Brain pericyte (primary cell): ENCODE measurements around the gene TNFAIP8L3.

ENCODE experiments used
- DNase-seq: peaks from one replicate; pipeline ENCODE4 v3.0.0-alpha.2; 2012; ENCODE audit warnings: low read depth, low spot score

TNFAIP8L3 gene

GRCh38 chr15:51090753-51091152 lies 4.0 kb downstream of the TNFAIP8L3 start:
- no peak for DNase-seq

DNA sequence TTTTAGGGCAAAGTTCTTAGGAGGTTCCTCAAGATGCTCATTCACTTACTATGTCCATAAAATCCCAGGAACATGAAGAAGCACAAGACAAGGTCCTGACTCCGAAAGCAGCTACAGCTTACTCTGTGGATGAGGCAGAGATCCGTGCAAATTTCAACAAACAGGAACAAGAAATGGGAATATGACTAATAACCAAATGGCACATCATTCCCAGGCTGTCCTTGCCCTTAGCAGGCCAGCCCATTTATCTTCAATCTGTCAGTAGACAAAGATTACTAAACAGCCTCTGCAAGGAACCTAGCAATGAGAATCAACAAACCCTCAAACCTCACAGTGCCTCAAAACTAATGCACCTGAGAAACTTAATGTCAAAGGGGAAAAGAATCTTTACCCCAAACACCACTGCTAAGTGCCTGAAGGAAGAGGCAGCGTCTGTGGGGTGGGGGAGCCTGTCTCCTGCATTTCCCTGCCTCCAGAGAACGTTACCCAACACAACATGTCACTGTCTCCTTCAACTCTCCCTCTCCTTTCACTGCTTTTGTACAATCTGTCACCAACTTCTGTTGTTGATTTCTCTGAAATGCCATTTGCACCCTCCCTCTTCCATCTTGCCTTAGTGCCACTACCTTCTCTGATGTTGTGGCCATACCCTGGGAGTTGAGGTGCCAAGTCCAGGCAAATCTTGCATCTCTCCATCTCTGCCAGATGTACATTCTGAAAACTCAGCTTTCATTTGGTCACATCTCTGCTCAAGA lies 4.8 kb downstream of the TNFAIP8L3 start:
- DNase-seq: no peak

- DNase-seq: no peak
Measured at GRCh38 chr15:51089041-51089440, 5.7 kb downstream of the TNFAIP8L3 start.

- DNase-seq: no peak
Measured at GRCh38 chr15:51088585-51088984, 6.1 kb downstream of the TNFAIP8L3 start.

DNA sequence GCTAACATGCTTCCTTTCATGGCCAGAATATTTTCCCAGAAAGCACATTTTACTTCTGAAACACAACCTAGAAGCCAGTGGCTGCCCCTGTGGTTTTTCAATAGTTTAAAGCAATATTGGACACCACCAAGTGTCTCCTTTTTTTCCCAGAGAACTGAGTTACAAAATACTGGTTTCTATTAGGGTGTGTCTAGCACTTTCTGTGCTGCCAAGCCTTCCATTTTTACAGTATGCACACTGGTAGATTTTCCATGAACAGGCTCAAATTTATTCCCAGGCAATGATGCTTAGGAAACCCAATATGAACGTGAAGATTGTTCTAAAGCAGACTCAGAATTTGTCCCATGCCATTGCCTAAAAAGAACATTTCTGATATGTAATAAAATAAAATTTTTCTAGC lies 7.2 kb downstream of the TNFAIP8L3 start:
- DNase-seq: no peak

DNA sequence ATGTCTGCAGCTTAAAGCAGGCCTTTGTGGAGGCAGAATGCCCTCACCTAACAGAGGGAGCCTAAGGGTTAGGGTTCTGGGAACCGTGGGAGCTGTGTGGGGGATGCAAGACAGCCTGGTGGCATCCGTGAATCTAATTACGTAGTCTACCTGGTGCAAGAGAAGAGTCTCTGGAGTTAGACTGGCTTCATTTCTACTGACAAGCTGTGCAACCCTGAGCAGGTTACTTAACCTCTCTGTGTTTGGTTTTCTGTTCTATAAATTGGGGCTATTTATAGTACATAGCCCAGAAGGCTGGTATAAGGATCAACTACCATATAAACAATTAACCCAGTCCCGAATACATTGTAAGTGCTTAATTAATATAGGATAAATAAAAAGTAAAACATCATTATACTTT lies 8.3 kb downstream of the TNFAIP8L3 start:
- DNase-seq: no peak

- DNase-seq: no peak
Measured at GRCh38 chr15:51085764-51086163, 8.9 kb downstream of the TNFAIP8L3 start.

- no peak for DNase-seq
Measured at GRCh38 chr15:51083641-51084166, 11.0 kb downstream of the TNFAIP8L3 start.

GRCh38 chr15:51082246-51082645 lies 12.5 kb downstream of the TNFAIP8L3 start:
- no peak for DNase-seq

- DNase-seq: no peak
Measured at GRCh38 chr15:51080286-51080685, 14.4 kb downstream of the TNFAIP8L3 start.

DNA sequence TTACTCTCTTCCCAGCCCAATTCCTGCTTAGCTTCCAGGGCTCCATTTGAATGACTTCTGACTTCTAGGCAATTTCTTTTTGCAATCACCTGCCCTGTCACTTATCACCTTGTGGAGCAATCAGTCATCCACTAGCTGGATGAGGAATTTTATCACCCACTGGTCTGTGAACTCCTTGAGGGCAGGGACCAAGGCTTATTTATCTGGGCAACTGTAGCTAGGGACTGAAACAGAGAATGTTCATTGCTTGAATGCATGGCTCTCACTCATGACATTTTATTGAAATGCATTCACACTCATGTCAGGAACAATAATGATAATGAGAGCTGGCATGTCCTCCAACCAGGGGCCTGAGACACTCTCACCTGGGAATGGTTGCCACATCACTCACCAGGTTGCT lies 15.5 kb downstream of the TNFAIP8L3 start:
- no peak for DNase-seq

- DNase-seq: peak; percentile 75
Measured at GRCh38 chr15:51077221-51078153, 17.2 kb downstream of the TNFAIP8L3 start.

DNA sequence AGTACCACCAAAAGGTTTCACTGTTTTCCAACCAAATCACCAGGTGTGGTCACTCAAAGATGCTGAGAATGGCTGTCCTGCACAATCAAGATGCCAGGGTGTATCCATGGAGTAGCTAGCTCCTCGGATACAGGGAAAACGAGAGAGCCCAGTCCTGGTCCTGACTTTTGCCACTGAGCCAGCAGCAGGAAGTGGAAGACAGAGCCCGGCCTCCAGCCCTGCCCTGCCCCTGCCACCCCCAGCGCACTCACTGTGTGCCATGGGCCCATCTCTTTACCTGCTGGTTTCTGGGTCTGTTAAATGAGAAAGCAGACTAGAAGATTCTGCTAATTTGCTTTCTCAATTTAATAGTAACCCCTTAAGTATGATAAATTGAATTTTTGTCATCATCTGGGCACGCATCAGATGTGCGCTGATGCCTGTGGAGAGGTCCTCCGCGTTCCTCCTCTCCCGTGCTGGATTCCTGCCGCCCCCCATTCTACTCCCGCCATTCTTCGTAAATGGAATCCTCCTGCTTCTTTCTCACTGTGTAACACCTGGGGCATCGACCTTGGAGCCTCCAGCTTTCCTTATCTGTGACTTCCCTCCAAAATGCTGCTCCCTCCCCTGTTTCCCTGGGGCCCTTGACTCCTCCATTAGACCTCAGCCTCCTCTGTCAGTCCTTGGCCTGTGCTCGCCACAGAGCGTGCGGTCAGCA lies 18.0 kb downstream of the TNFAIP8L3 start:
- DNase-seq: no peak

GRCh38 chr15:51075826-51076523 lies 18.7 kb downstream of the TNFAIP8L3 start:
- DNase-seq: no peak

DNA sequence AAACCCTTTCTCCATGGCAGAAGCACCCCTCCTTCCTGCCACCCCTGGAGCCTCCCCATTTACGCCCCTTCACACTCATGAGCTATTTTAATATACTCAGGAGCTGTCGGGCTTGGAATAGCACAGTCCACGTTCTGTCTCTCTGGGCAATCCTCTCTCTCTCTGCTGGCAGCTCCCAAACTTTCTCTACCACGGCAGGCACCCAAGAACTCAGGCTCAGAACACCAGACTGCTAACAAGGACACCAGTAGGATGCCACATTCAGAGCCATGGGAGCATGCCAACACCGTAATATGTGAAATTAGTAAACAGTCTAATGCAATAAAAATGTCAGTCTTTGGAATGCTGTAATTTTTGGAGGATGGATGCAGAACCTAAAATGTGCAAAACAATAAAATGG lies 19.3 kb downstream of the TNFAIP8L3 start:
- DNase-seq: no peak

DNA sequence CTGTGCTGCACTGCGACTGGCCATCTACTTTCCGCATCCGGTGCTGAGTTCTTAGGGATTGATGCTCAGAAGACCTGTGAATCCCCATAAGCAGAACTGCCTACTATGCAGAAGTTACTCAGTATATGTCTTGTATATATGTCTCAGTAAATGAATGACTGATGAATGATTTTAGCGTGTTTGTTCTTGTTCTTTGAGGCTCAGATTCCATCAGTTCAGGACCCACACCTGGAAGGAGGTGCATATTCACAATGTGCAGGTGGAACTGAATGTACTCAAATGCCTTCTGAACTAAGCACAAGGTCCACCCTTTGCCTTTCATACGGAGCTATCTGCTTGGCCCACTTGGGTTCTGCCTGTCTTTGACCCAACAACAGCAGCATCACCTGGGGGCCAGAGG lies 19.8 kb downstream of the TNFAIP8L3 start:
- DNase-seq: no peak

- no peak for DNase-seq
Measured at GRCh38 chr15:51071578-51071977, 23.1 kb downstream of the TNFAIP8L3 start.

DNA sequence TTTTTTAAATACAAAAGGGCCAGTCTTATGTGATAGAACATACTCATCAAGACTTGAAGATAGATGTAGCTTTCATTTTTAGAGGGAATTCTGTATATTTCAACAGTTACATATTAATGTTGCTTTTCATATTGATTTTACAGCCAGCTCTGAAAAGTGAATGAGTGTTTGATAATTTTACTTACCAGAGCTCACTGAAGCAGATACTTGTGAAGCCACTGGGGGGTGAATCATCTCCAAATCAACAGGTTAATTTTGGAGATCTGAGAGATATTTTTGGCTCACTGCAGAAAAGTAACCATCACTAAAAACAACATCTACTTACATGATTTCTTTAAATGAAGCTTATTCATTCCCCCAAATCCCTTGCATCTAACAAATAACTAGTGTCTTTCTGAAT lies 24.7 kb downstream of the TNFAIP8L3 start:
- no peak for DNase-seq

DNA sequence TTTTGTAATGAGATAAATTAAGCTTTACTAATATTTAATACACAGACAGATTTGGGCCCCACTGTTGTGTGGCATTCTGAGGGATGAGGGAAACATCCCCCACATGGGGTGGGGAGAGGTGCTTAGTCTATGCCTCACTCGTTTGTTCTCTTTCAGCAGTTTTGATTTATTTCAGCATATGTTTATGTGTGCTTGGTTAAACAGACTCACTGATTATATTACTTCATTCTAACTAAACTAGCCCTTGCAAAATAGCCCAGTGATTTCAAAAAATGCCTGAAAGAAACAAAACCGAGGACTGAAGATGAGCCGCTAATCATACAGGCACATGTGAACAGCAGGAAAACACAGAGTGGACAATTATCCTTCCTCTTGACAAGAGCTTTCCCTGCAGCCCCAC lies 27.2 kb downstream of the TNFAIP8L3 start:
- no peak for DNase-seq

- no peak for DNase-seq
Measured at GRCh38 chr15:51065781-51066180, 28.9 kb downstream of the TNFAIP8L3 start.

- no peak for DNase-seq
Measured at GRCh38 chr15:51065261-51065660, 29.4 kb downstream of the TNFAIP8L3 start.
